ENCODE measurements around the gene ADK.

ADK gene

GRCh38 chr10:74500816-74501215, 349.8 kb downstream of the ADK start:
- CTCF ChIA-PET = interaction anchor here (1.1 kb wide), 1 partner anchor 23 kb away, joined by 3 read pairs; no protein-coding TSS in a partner anchor
- no peak for DNase-seq (ENCODE audit: low read depth, low spot score)
- no peak overlapping the region for H3K4me3 ChIP-seq (ENCODE audit: low read depth, low read length)
- POLR2A ChIA-PET = no interaction called here
- TF ChIP-seq CTCF (IDR thresholded peaks at IDR 0.05; ENCODE audit: insufficient read depth, low read length, missing control alignments) = no peak

GRCh38 chr10:74502963-74503608, 352.1 kb downstream of the ADK start:
- TF ChIP-seq CTCF (IDR thresholded peaks at IDR 0.05; ENCODE audit: insufficient read depth, low read length, missing control alignments) = no peak
- CTCF ChIA-PET = no interaction called here
- peak; percentile 26 for DNase-seq (ENCODE audit: low read depth, low spot score)
- POLR2A ChIA-PET = interaction anchor here (0.5 kb wide), 1 partner anchor 8 kb away, joined by 3 read pairs; no protein-coding TSS in a partner anchor
- no peak overlapping the region for H3K4me3 ChIP-seq (ENCODE audit: low read depth, low read length)

GRCh38 chr10:74507951-74508350, 356.9 kb downstream of the ADK start:
- ChIA-PET CTCF (no interaction called here), POLR2A (no interaction called here)
- H3K4me3 ChIP-seq (ENCODE audit: low read depth, low read length) = no peak overlapping the region
- no peak for DNase-seq (ENCODE audit: low read depth, low spot score)
- TF ChIP-seq CTCF (IDR thresholded peaks at IDR 0.05; ENCODE audit: insufficient read depth, low read length, missing control alignments) = no peak

- DNase-seq (ENCODE audit: low read depth, low spot score) = no peak
- no peak for TF ChIP-seq CTCF (IDR thresholded peaks at IDR 0.05; ENCODE audit: insufficient read depth, low read length, missing control alignments)
- no peak overlapping the region for H3K4me3 ChIP-seq (ENCODE audit: low read depth, low read length)
- ChIA-PET POLR2A (no interaction called here), CTCF (no interaction called here)
These were observed 359.6 kb downstream of the ADK start for GRCh38 chr10:74510594-74510993.

- ChIA-PET CTCF (no interaction called here), POLR2A (no interaction called here)
- no peak for DNase-seq (ENCODE audit: low read depth, low spot score)
- TF ChIP-seq CTCF (IDR thresholded peaks at IDR 0.05; ENCODE audit: insufficient read depth, low read length, missing control alignments) = no peak
- no peak overlapping the region for H3K4me3 ChIP-seq (ENCODE audit: low read depth, low read length)
These were observed 360.0 kb downstream of the ADK start for GRCh38 chr10:74511051-74511450.

- CTCF ChIA-PET = no interaction called here
These were observed 363.3 kb downstream of the ADK start for GRCh38 chr10:74514322-74514721.

More at GRCh38 chr10:74514322-74514721, 363.3 kb downstream of the ADK start:
- no peak for TF ChIP-seq CTCF (IDR thresholded peaks at IDR 0.05; ENCODE audit: insufficient read depth, low read length, missing control alignments)
- POLR2A ChIA-PET = no interaction called here
- no peak for DNase-seq (ENCODE audit: low read depth, low spot score)
- no peak overlapping the region for H3K4me3 ChIP-seq (ENCODE audit: low read depth, low read length)
